Measurements from ENCODE around the gene TESK2. TPM values are rescaled to one million over a fixed set of nuclear protein-coding genes. Genes with fewer than 3 reads are reported as not detected.

Gene TESK2
- total and polyA plus RNA-seq, 7 donors = 4.3 to 9.2 (median 7.1) TPM

DNA sequence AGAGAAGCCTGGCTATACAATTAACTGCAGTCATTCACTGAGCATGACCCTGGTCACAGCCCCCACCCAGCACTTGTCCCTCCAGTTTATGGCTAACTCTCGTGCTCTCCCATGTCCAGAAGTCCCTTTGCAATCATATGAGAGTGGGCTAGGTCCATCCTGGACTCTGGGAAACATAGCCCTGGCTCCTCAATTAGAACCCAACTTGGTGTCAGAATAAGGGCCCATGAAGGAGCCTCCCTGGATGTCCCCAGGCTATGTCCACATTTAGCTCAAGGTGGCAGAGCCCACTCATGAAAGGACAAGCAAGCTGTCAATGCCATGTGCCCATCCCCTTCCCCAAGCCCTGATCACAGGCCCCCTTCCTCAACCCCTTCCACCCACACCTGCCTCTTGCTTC lies 191.7 kb downstream of the TESK2 start:
- TF ChIP-seq, protein P1, sequence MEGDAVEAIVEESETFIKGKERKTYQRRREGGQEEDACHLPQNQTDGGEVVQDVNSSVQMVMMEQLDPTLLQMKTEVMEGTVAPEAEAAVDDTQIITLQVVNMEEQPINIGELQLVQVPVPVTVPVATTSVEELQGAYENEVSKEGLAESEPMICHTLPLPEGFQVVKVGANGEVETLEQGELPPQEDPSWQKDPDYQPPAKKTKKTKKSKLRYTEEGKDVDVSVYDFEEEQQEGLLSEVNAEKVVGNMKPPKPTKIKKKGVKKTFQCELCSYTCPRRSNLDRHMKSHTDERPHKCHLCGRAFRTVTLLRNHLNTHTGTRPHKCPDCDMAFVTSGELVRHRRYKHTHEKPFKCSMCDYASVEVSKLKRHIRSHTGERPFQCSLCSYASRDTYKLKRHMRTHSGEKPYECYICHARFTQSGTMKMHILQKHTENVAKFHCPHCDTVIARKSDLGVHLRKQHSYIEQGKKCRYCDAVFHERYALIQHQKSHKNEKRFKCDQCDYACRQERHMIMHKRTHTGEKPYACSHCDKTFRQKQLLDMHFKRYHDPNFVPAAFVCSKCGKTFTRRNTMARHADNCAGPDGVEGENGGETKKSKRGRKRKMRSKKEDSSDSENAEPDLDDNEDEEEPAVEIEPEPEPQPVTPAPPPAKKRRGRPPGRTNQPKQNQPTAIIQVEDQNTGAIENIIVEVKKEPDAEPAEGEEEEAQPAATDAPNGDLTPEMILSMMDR (IDR thresholded peaks at IDR 0.05) = no peak
- TF ChIP-seq EP300 (IDR thresholded peaks at IDR 0.05) (no peak), POLR2AphosphoS5 (IDR thresholded peaks at IDR 0.05) (no peak), POLR2A (IDR thresholded peaks at IDR 0.05) (no peak)
- H3K36me3 ChIP-seq = no peaks in the 10 kb centered on the region
- H3K9me3 ChIP-seq = no peaks in the 10 kb centered on the region
- no peak overlapping the region for H3K27ac ChIP-seq
- peaks cover 0 to 12% (median 5%) of the 10 kb centered on the region in 4 donors for H3K4me1 ChIP-seq
- DNase-seq = no peak
- H3K27me3 ChIP-seq = no peaks in the 10 kb centered on the region
- WGBS, 2 donors = 71 to 75% methylated on average over 1 of the region's 1 CpG
- no peak overlapping the region for H3K4me3 ChIP-seq
- intact Hi-C loops (cut with DNase I) = loop anchor here (10.0 kb wide), 1 partner anchor 584 kb away; no protein-coding TSS in a partner anchor

DNA sequence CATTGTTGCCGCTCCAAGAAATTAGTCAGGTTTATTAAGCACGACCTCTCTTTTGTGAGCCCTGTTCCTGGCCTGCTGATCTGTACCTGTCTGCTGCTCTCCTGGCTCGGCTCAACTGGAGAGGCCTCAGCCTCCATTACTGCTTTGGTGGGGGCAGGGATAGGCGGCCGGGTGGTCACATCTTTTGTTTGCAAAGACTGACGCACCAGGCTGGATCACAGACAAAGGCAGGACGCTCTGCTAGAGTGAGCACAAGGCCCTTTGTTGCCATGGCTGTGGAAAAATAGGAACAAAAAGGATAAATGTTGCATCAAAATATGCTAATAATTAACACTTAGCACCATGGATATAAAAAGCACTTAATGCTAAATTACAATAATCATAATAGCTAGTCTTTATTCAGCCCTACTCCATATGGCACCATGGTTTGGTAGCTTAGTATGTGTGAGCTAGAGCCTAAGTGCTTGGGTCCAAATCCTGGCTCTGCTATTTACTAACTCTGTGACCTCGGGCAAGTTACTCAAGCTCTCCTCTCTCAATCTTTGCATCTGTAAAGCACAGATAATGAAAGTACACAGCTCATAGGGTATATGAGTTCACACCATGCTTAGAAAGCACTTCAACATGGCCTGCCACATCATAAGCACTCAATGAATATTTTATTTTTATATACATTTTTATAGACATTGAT lies 193.2 kb downstream of the TESK2 start:
- DNase-seq = no peak
- peaks cover 0 to 5% (median under 1%) of the 10 kb centered on the region in 4 donors for H3K4me1 ChIP-seq
- no peak overlapping the region for H3K4me3 ChIP-seq
- no peak for TF ChIP-seq POLR2A (IDR thresholded peaks at IDR 0.05)
- TF ChIP-seq POLR2AphosphoS5 (IDR thresholded peaks at IDR 0.05) = no peak
- TF ChIP-seq EP300 (IDR thresholded peaks at IDR 0.05) = no peak
- TF ChIP-seq, protein P1 (IDR thresholded peaks at IDR 0.05) = no peak
- H3K36me3 ChIP-seq = no peaks in the 10 kb centered on the region
- intact Hi-C loops (cut with DNase I) = loop anchor here (10.0 kb wide), 1 partner anchor 583 kb away; no protein-coding TSS in a partner anchor
- WGBS, 2 donors = 86 to 87% methylated on average over 8 of the region's 8 CpGs
- no peaks in the 10 kb centered on the region for H3K27me3 ChIP-seq
- no peaks in the 10 kb centered on the region for H3K9me3 ChIP-seq
- no peak overlapping the region for H3K27ac ChIP-seq

Other genes starting within 250 kb of the TESK2 start
- gene HPDL, start 164.3 kb downstream of the TESK2 start, total RNA-seq = under 1 TPM in 1 of 4 donors, not detected in 3; 0.95 TPM
- gene HPDL, start 164.3 kb downstream of the TESK2 start, polyA plus RNA-seq = 10 to 100 TPM in 2 of 3 donors, 1 to 10 TPM in 1; 4.9 to 15.7 (median 11.4) TPM
- 10 to 100 TPM in 1 of 4 donors, 1 to 10 TPM in 3; 7.1 to 10.5 (median 7.3) TPM for gene TOE1, start 151.0 kb downstream of the TESK2 start, total RNA-seq
- gene TOE1, start 151.0 kb downstream of the TESK2 start, polyA plus RNA-seq = 10 to 100 TPM; 11.4 to 12.9 (median 12.0) TPM
- gene MUTYH, start 150.7 kb downstream of the TESK2 start, total RNA-seq = 10 to 100 TPM; 15.7 to 22.8 (median 19.2) TPM
- 10 to 100 TPM; 22.4 to 24.6 (median 23.7) TPM for gene MUTYH, start 150.7 kb downstream of the TESK2 start, polyA plus RNA-seq
- gene CCDC163, start 8.9 kb upstream of the TESK2 start, total RNA-seq = 1 to 10 TPM in 1 of 4 donors, under 1 TPM in 3; 0.27 to 1.1 (median 0.77) TPM
- gene CCDC163, start 8.9 kb upstream of the TESK2 start, polyA plus RNA-seq = 1 to 10 TPM in 1 of 3 donors, under 1 TPM in 1, not detected in 1; 0.69 to 3.4 TPM
- 1 to 10 TPM in 3 of 4 donors, under 1 TPM in 1; 0.83 to 3.9 (median 1.9) TPM for gene MMACHC, start 9.1 kb upstream of the TESK2 start, total RNA-seq
- 1 to 10 TPM; 1.2 to 5.9 (median 3.0) TPM for gene MMACHC, start 9.1 kb upstream of the TESK2 start, polyA plus RNA-seq
- 100 to 1,000 TPM; 169 to 257 (median 224) TPM for gene PRDX1, start 30.7 kb upstream of the TESK2 start, total RNA-seq
- gene PRDX1, start 30.7 kb upstream of the TESK2 start, polyA plus RNA-seq = 100 to 1,000 TPM; 470 to 661 (median 517) TPM
- gene AKR1A1, start 59.7 kb upstream of the TESK2 start, total RNA-seq = 10 to 100 TPM; 39.6 to 64.2 (median 55.1) TPM
- gene AKR1A1, start 59.7 kb upstream of the TESK2 start, polyA plus RNA-seq = 100 to 1,000 TPM; 175 to 234 (median 217) TPM
- 10 to 100 TPM; 64.8 to 80.3 (median 75.4) TPM for gene NASP, start 92.9 kb upstream of the TESK2 start, total RNA-seq
- 100 to 1,000 TPM in 2 of 3 donors, 10 to 100 TPM in 1; 76.8 to 159 (median 133) TPM for gene NASP, start 92.9 kb upstream of the TESK2 start, polyA plus RNA-seq
- gene CCDC17, start 132.9 kb upstream of the TESK2 start, total RNA-seq = 1 to 10 TPM in 3 of 4 donors, under 1 TPM in 1; 0.82 to 2.6 (median 2.0) TPM
- 1 to 10 TPM in 2 of 3 donors, under 1 TPM in 1; 0.92 to 2.3 (median 1.2) TPM for gene CCDC17, start 132.9 kb upstream of the TESK2 start, polyA plus RNA-seq
- 100 to 1,000 TPM in 3 of 4 donors, 10 to 100 TPM in 1; 94.5 to 142 (median 130) TPM for gene GPBP1L1, start 195.4 kb upstream of the TESK2 start, total RNA-seq
- gene GPBP1L1, start 195.4 kb upstream of the TESK2 start, polyA plus RNA-seq = 100 to 1,000 TPM in 1 of 3 donors, 10 to 100 TPM in 2; 77.5 to 109 (median 83.6) TPM
- gene TMEM69, start 197.0 kb upstream of the TESK2 start, total RNA-seq = 10 to 100 TPM; 17.5 to 31.0 (median 25.9) TPM
- gene TMEM69, start 197.0 kb upstream of the TESK2 start, polyA plus RNA-seq = 10 to 100 TPM; 12.7 to 25.7 (median 22.2) TPM

Measured in sigmoid colon (tissue), 7 donors.